HG03280 (cell line): Measurements from ENCODE around the gene UTF1.
"Not testable (repeated sequence)": the region's sequence is repeated elsewhere in the genome, so short reads cannot be mapped to it uniquely, and the experiment has no call there.

Experiments
- ATAC-seq: cut with Tn5 transposase; IDR thresholded peaks from one replicate; pipeline ENCODE4 v1.9.1; 2021; ENCODE audit warnings: mild to moderate bottlenecking, moderate library complexity; ENCODE audit not compliant: unreplicated experiment

The UTF1 gene

GRCh38 chr10:133208466-133208865 lies 21.6 kb upstream of the UTF1 start:
- ATAC-seq: no peak

DNA sequence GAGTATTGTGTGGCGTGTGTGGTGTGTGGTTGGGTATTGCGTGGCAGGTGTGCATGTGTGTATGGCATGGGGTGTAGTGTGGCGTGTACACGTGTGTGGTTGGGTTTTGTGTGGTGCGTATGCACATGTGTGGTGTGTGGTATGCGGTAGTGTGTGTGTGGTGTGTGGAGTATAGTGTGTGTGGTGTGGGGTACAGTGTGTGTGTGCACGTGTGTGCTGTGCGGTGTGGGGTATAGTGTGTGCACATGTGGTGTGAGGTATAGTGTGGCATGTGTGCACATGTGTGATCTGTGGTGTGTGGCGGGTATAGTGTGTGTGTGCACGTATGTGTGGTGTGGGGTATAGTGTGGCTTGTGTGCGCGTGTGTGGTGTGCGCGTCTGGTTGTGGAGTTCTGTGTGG lies 20.9 kb upstream of the UTF1 start:
- no peak for ATAC-seq

- ATAC-seq: no peak
These were observed 20.4 kb upstream of the UTF1 start for GRCh38 chr10:133209641-133210040.

GRCh38 chr10:133210398-133211140 lies 19.4 kb upstream of the UTF1 start:
- ATAC-seq: no peak

DNA sequence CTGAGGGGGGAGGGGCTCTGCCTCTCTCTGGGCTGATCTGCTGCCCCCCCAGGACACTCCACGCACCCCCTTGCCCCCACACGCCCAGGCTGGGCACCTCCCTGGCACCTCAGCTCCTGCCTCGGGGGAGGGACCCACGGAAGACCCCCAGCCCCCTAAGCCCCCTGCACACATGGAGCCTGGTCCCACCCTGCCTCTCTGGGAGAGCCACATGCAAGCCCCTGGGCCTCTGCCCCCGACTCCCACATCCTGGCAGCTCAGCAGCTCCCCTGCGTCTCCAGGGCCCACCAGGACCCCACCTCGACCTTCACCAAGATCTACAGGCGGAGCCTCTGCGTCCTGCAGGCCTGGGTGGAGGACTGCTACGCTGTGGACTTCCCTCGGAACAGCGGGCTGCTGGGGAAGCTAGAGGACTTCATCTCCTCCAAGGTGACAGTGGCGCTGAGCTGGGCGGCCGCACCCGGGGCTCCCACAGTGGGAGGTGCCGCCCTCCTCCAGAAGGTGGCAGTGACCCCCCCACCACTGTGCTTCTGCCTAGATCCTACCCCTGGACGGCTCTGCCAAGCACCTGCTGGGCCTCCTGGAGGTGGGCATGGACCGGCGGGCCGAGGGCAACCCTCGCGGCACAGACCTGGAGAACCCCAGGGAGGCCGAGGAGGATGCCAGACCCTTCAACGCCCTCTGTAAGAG lies 18.7 kb upstream of the UTF1 start:
- no peak for ATAC-seq

- ATAC-seq: no peak
These were observed 17.8 kb upstream of the UTF1 start for GRCh38 chr10:133211959-133212852.

DNA sequence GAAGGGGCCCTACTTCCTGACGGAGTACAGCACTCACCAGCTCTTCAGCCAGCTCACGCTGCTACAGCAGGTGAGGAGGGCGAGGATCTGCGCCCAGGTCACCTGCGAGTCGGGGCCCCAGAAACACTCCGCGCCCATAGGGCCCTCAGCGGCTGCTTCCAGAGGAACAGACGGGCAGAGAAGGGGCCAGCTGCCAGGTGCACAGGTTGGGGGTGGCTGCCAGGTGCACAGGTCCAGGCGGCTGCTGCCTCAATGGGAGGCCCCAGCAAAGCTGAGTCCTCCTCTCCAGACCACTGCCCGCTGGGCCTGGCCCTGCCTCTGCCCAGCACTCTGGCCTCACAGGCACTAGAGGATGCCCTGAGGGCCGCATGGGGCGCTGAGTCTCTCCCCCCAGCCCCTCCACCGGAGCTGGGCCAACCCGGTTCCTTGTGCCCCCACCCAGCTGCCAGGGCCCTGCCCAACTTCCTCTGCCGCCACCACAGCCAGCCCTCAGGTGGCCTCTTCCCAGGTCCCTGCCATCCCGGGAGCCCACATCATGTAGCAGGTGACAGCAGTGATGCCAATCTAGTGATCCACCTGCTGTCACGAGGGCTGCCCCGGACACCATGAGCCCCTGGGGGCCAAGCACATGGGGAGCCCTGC lies 17.0 kb upstream of the UTF1 start:
- ATAC-seq: no peak

- no peak for ATAC-seq
These were observed 16.2 kb upstream of the UTF1 start for GRCh38 chr10:133213641-133214467.

- no peak for ATAC-seq
These were observed 15.3 kb upstream of the UTF1 start for GRCh38 chr10:133214468-133215410.

DNA sequence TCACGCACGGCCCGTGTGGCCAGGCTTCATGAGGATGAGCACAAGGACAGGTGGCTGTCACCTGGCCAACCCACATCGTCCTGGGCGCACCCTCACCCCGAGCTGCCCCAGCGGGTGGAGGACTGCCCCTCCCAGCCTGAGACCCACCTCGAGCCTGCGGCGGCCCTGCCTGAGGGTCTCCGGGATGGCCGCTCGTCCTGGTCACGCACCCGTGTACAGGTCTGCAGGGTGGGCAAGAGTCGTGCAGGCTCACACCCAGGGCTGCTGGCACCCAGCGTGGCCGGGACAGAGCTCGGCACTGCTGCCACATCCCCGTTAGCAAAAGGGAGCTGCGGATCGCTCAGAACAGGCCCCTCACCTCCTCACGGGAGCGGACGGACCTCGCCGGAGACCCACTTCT lies 14.4 kb upstream of the UTF1 start:
- ATAC-seq: no peak

- no peak for ATAC-seq
These were observed 13.2 kb upstream of the UTF1 start for GRCh38 chr10:133216776-133217175.

DNA sequence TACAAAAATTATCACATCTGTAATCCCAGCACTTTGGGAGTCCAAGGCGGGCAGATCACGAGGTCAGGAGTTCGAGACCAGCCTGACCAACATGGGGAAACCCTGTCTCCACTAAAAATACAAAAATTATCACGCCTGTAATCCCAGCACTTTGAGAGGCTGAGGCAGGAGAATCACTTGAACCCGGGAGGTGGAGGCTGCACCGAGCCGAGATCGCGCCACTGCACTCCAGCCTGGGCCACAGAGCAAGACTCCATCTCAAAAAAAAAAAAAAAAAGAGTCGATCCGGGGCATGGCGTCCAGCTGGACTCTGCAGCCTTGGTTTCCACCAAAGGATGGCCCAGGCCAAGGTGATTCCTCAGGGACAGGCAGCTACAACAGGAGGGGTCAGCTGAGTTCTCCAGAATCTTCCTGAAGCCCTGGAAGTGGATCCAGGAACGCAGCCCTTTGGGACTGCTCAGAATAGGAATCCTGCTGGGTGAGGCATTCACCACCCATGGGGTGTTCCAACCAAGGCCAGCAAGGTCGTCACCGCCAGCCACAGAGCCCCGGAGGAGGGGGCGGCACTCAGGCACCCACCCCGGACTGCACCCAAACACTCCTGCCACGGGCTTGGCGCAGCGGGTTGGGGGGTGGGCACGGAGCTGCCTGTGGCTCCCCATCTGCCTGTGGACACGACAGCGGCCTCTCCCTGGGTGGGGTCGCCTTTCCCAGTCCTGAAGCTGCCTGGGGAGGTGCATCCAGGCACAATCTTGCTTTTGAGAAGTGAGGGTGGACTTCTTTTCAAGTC lies 12.0 kb upstream of the UTF1 start:
- ATAC-seq: no peak

GRCh38 chr10:133218891-133219290 lies 11.1 kb upstream of the UTF1 start:
- ATAC-seq: no peak

DNA sequence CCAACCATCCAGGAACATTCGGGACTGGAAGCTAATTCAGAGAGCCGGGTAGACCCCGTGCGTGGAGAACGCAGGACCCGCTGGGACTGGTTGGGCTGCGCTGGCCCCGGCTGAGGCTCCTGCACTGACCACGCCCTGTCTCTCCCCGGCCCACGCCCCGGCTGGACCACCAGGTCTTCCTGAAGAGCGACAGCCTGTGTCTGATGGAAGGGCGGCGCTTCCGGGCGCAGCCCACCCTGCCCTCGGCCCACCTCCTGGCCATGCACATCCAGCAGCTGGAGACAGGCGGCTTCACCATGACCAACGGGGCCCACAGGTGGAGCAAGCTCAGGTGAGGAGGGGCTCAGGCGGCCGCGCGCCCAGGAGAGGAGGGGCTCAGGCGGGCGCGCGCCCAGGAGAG lies 10.2 kb upstream of the UTF1 start:
- no peak for ATAC-seq

GRCh38 chr10:133221331-133221730 lies 8.7 kb upstream of the UTF1 start:
- ATAC-seq: no peak

DNA sequence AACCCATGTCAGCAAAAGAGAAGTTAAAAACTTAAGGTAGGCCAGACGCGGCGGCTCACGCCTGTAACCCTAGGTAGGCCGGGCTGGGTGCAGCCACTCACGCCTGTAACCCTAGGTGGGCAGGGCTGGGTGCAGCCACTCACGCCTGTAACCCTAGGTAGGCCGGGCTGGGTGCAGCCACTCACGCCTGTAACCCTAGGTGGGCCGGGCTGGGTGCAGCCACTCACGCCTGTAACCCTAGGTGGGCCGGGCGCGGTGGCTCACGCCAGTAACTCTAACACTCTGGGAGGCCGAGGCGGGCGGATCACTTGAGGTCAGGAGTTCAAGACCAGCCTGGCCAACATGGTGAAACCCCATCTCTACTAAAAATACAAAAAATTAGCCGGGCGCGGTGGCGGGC lies 8.3 kb upstream of the UTF1 start:
- ATAC-seq: not testable (repeated sequence)

DNA sequence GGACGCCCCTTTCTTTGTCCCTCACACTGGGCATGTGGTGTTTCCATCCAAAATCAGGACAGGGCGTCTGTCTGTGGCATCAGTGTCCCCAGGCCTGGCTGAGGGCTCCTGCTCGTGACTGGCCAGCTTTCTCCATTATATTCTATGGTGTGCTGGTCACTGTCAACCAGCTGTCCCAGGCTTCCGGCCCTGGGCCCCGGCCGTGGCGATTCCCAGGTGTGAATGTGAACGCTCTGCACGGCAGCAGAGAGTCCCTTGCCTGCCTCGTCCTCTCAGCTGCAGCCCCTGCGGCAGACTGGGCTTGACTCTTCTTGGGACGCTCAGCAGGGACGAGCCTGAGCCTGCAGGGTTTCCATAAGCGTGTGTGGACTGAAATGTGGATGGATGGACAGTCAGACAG lies 5.9 kb upstream of the UTF1 start:
- no peak for ATAC-seq

DNA sequence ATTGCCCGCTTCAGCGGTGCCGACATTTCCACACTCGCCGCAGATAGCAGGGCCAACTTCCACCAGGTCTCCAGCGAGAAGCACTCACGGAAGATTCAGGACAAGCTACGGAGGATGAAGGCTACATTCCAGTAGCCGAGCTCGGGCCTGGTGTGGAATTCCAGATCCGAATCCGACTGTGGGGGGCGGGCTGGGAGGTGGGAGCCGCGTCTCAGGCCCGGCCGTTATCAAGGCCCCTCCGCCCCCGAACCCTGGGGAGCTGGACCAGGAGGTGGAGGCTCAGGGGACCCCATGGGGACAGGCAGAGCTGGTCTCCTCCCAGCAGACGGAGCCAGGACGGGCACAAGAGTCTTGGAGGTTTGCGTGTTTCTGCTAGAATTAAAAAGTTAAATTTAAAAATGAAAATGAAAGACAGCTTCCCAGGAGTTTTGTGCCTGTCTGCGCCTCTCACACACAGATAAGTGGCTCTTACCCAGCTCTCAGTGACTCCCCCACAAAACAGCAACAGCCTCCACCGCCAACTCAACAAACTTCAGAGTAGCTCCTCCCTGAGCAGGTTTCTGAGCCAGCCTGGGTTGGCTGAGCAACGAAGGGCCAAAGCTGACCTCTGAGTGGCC lies 5.2 kb upstream of the UTF1 start:
- no peak for ATAC-seq
